HG03108 (cell line): ENCODE results near the gene SYNDIG1.

Experiments used
- ATAC-seq: cut with Tn5 transposase; IDR thresholded peaks from one replicate; pipeline ENCODE4 v1.9.1; 2021; ENCODE audit warnings: moderate library complexity; ENCODE audit not compliant: unreplicated experiment

Gene SYNDIG1

GRCh38 chr20:24686156-24686555 lies 216.7 kb downstream of the SYNDIG1 start:
- ATAC-seq = no peak

GRCh38 chr20:24690408-24690807 lies 221.0 kb downstream of the SYNDIG1 start:
- no peak for ATAC-seq

- ATAC-seq = no peak
Observed at GRCh38 chr20:24691901-24692351, 222.5 kb downstream of the SYNDIG1 start.

- no peak for ATAC-seq
Observed at GRCh38 chr20:24692446-24693200, 223.2 kb downstream of the SYNDIG1 start.

GRCh38 chr20:24693466-24694156 lies 224.2 kb downstream of the SYNDIG1 start:
- no peak for ATAC-seq

GRCh38 chr20:24694157-24694726 lies 224.8 kb downstream of the SYNDIG1 start:
- no peak for ATAC-seq

- no peak for ATAC-seq
Observed at GRCh38 chr20:24694727-24695528, 225.5 kb downstream of the SYNDIG1 start.

GRCh38 chr20:24695529-24696225 lies 226.2 kb downstream of the SYNDIG1 start:
- ATAC-seq = no peak

- no peak for ATAC-seq
Observed at GRCh38 chr20:24696396-24696795, 227.0 kb downstream of the SYNDIG1 start.

- ATAC-seq = no peak
Observed at GRCh38 chr20:24697411-24697810, 228.0 kb downstream of the SYNDIG1 start.

- no peak for ATAC-seq
Observed at GRCh38 chr20:24698189-24698588, 228.8 kb downstream of the SYNDIG1 start.

GRCh38 chr20:24698706-24699206 lies 229.3 kb downstream of the SYNDIG1 start:
- ATAC-seq = no peak

- ATAC-seq = no peak
Observed at GRCh38 chr20:24699321-24700165, 230.1 kb downstream of the SYNDIG1 start.

GRCh38 chr20:24700166-24700860 lies 230.9 kb downstream of the SYNDIG1 start:
- ATAC-seq = no peak

- ATAC-seq = no peak
Observed at GRCh38 chr20:24701027-24701426, 231.6 kb downstream of the SYNDIG1 start.

- no peak for ATAC-seq
Observed at GRCh38 chr20:24701668-24702067, 232.2 kb downstream of the SYNDIG1 start.

GRCh38 chr20:24702501-24703283 lies 233.3 kb downstream of the SYNDIG1 start:
- no peak for ATAC-seq

GRCh38 chr20:24703284-24703610 lies 233.8 kb downstream of the SYNDIG1 start:
- no peak for ATAC-seq
